Pancreas (tissue), 10 donors: ENCODE results near the gene SLCO3A1. TPM values are rescaled to one million over a fixed set of nuclear protein-coding genes. Genes with fewer than 3 reads are reported as not detected.

ENCODE experiments used
- ATAC-seq, 4 donors: fragments of 200-7000 bp; cut with Tn5 transposase; one replicate each; pipeline versions ENCODE4 v1.8.0 to v1.9.1; 2020; ENCODE audit warnings: mild to moderate bottlenecking in 4 of 4, moderate library complexity in 4 of 4
- DNase-seq, 6 donors: peaks; one replicate each; pipeline ENCODE4 v3.0.0-alpha.2; 2020
- FAIRE-seq: peaks from 2 replicates; lab custom pipeline; 2012; peaks lifted over from hg19 to GRCh38; lab: Jason Lieb, UNC
- H3K27ac ChIP-seq, 4 donors: fragments of 200-600 bp; sonication (generic); 1 replicate in 3 of 4; 2 replicates in 1 of 4; pipeline versions ENCODE4 v1.5.0 to v1.8.0; 2020
- H3K27me3 ChIP-seq, 4 donors: fragments of 200-600 bp; one replicate each; pipeline ENCODE4 v1.8.0; 2021
- H3K36me3 ChIP-seq, 3 donors: fragments of 200-600 bp; sonication (generic) in 1 of 3; one replicate each; pipeline versions ENCODE4 v1.5.0 to v1.8.0; 2020 to 2021
- H3K4me1 ChIP-seq, 3 donors: fragments of 200-600 bp; one replicate each; pipeline ENCODE4 v1.8.0; 2021
- H3K4me3 ChIP-seq, 4 donors: fragments of 200-600 bp; sonication (generic) in 2 of 4; one replicate each; pipeline versions ENCODE4 v1.5.0 to v1.8.0; 2020 to 2021
- H3K9me3 ChIP-seq, 4 donors: fragments of 200-600 bp; one replicate each; pipeline ENCODE4 v1.8.0; 2021
- WGBS, 2 donors: extraction: QIAGEN DNeasy Blood & Tissue Kit; methylation state at CpG; one replicate each; pipeline ENCODE4 v1.1.7; 2013; 5-methylcytosine and 5-hydroxymethylcytosine counted together
- intact Hi-C, 3 donors: fragments of 100-400 bp; cut with DNase I; formaldehyde crosslinking; loops; one replicate each; pipeline versions ENCODE4 v1.11.1 to v1.14.2; 2022
- polyA plus RNA-seq, 2 donors: library from polyadenylated mRNA; stranded (reverse); fragments of 200-250 nt; gene quantifications; one replicate each; pipeline ENCODE4 v1.2.3, GENCODE V29; 2013
- total RNA-seq, 6 donors: library from RNA; stranded (reverse); fragmentation: NEBNext Ultra II Directional in 4 of 6; extraction: Animal tissue kit (Norgen Biotek cat#: 25700) in 4 of 6; gene quantifications; one replicate each; pipeline versions ENCODE4 v1.2.1 to v1.2.4, GENCODE V29; 2021 to 2023
- TF ChIP-seq, protein P1 (sequence below), 4 donors: fragments of 200-600 bp; sonication (generic) in 3 of 4; IDR thresholded peaks; one replicate each; pipeline versions ENCODE4 v1.5.0 to v1.8.0; 2021; ENCODE audit warnings: antibody characterized with exemption in 4 of 4
- donor health status: healthy with polysubstance abuse.
- donor health status: DM: no; HTN: no; CAD: no; lungs with moderate emphysema.
- donor health status: DM: no; HTN: no; CAD: no.
- donor health status: control.
- donor health status: control.
- donor health status: Bipolar disorder and iron deficiency.
- donor health status: DM: yes; HTN: yes; CAD: no.
- donor health status: DM: no; HTN: no; CAD: no.
- donor health status: DM: no; HTN: no; CAD: no.
- donor health status: DM: yes; HTN: yes; CAD: no.

SLCO3A1 gene
- total and polyA plus RNA-seq, 8 donors: 3.4 to 15.5 (median 6.7) TPM

DNA sequence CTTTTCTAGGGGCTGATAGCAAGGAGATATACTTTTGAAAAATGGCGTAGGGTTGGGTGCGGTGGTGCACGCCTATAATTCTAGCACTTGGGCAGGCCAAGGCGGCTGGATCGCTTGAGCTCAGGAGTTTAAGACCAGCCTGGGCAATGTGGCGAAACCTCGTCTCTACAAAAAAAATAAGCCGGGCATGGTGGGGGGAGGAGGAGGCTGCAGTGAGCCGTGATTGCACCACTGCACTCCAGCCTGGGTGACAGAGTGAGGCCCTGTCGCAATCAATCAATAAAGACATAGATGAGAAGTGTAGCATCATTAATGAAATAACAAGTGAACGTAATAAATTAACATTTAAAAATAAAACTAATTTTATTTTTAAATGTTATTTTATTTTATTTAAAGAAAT, 134.6 kb downstream of the SLCO3A1 start:
- H3K4me3 ChIP-seq: no peak overlapping the region
- TF ChIP-seq, protein P1, sequence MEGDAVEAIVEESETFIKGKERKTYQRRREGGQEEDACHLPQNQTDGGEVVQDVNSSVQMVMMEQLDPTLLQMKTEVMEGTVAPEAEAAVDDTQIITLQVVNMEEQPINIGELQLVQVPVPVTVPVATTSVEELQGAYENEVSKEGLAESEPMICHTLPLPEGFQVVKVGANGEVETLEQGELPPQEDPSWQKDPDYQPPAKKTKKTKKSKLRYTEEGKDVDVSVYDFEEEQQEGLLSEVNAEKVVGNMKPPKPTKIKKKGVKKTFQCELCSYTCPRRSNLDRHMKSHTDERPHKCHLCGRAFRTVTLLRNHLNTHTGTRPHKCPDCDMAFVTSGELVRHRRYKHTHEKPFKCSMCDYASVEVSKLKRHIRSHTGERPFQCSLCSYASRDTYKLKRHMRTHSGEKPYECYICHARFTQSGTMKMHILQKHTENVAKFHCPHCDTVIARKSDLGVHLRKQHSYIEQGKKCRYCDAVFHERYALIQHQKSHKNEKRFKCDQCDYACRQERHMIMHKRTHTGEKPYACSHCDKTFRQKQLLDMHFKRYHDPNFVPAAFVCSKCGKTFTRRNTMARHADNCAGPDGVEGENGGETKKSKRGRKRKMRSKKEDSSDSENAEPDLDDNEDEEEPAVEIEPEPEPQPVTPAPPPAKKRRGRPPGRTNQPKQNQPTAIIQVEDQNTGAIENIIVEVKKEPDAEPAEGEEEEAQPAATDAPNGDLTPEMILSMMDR (IDR thresholded peaks at IDR 0.05): no peak
- intact Hi-C loops: no loop called here
- no peaks in the 10 kb centered on the region for H3K27me3 ChIP-seq
- H3K36me3 ChIP-seq: no peaks in the 10 kb centered on the region
- no peaks in the 10 kb centered on the region for H3K4me1 ChIP-seq
- WGBS, 2 donors: 76 to 82% methylated on average over 11 of the region's 11 CpGs
- FAIRE-seq: no peak
- DNase-seq: no peak
- ATAC-seq: no peak
- no peaks in the 10 kb centered on the region for H3K9me3 ChIP-seq
- no peak overlapping the region for H3K27ac ChIP-seq

DNA sequence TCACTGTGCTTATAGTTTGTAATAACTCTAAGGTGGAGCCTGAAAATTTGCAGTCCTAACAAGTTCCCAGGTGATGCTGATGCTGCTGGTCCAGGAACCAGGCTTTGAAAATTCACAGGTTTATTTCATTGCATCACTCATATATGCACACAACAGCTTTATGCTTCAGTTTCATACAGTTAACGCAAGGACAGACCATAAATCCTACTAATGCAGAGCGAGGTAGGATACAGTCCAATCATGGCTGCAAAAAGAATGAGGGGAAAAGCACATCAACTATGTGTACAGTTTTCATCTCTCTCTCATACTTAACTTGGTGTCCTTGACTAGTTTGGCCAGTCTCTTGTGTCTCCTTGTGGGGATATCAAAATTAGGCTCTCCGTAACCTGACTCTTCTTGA, 135.1 kb downstream of the SLCO3A1 start:
- Histone ChIP-seq H3K27me3 (no peaks in the 10 kb centered on the region), H3K27ac (no peak overlapping the region), H3K4me3 (no peak overlapping the region), H3K4me1 (no peaks in the 10 kb centered on the region), H3K9me3 (no peaks in the 10 kb centered on the region), H3K36me3 (no peaks in the 10 kb centered on the region)
- DNase-seq: no peak
- intact Hi-C loops: no loop called here
- no peak for FAIRE-seq
- WGBS, 2 donors: 82 to 86% methylated on average over 3 of the region's 3 CpGs
- no peak for ATAC-seq
- TF ChIP-seq, protein P1 (IDR thresholded peaks at IDR 0.05): no peak

DNA sequence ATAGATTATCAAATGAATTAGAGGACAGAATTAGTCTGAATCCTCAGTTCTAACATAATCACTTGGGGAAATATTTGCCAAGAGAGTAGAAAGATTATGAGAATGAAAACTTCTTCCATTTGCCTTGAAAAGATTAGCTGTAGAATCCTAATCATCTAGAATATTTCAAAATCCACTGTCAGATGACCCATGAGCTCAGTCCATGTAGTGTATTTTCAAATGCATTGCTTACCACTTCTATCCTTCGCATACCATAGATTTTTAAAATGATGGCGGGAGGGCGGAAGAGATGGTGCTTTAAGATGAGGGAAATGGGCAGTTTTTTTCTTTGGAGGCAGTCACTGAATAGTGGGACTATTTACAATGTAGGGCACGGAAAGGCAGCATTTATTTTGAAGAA, 136.3 kb downstream of the SLCO3A1 start:
- TF ChIP-seq, protein P1 (IDR thresholded peaks at IDR 0.05): no peak
- FAIRE-seq: no peak
- H3K4me1 ChIP-seq: no peaks in the 10 kb centered on the region

DNA sequence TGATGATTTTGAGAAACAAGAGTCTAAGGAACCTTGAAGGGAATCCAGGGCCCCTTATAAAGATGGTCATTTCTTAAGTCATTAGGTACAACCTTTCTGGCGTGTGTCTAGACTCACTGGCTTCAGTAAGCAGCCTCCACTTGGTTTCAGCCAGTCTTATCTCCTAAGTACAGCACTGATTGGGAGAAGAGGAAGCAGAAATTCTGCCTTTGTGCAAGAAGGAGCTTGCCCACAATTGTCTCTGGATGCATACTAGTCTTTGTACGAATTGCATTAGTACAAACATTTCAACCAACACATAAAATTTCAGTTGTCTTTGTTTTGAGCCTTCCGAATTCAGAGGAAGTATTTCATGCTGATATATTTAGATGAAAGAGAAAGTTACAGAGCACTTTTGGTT, 139.4 kb downstream of the SLCO3A1 start:
- no peak overlapping the region for H3K27ac ChIP-seq
- H3K9me3 ChIP-seq: no peaks in the 10 kb centered on the region
- FAIRE-seq (no peak), ATAC-seq (no peak), DNase-seq (no peak)
- no peaks in the 10 kb centered on the region for H3K27me3 ChIP-seq
- intact Hi-C loops: no loop called here
- no peak overlapping the region for H3K4me3 ChIP-seq
- no peaks in the 10 kb centered on the region for H3K36me3 ChIP-seq
- WGBS, 2 donors: 77 to 78% methylated on average over 3 of the region's 3 CpGs
- H3K4me1 ChIP-seq: no peaks in the 10 kb centered on the region
- TF ChIP-seq, protein P1 (IDR thresholded peaks at IDR 0.05): no peak

More for the DNA sequence above, 136.3 kb downstream of the SLCO3A1 start:
- intact Hi-C loops: no loop called here
- Histone ChIP-seq H3K9me3 (no peaks in the 10 kb centered on the region), H3K4me3 (no peak overlapping the region), H3K27ac (no peak overlapping the region), H3K36me3 (no peaks in the 10 kb centered on the region), H3K27me3 (no peaks in the 10 kb centered on the region)
- DNase-seq: no peak
- WGBS, 2 donors: 74 to 83% methylated on average over 4 of the region's 4 CpGs
- ATAC-seq: no peak

DNA sequence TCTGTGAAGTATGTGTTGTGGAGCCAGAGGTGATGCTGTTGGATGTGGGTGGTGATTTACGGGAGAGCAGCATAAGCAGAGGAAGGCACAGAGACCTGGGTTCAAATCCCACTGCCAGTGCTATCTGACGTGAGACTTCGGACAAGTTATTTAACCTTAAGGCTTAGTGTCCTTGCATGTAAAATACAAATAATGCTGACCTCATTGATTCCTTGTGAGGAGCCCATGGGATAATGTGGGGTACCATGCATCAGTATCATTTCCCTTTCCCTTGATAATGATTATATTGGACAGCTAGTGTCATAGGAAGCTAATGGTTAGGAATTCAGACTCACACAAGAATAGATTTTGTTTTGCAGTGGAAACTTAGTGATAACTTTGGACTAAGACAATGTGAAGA, 141.6 kb downstream of the SLCO3A1 start:
- intact Hi-C loops: no loop called here
- DNase-seq (no peak), FAIRE-seq (no peak), ATAC-seq (no peak)
- 76 to 91% methylated on average over 3 of the region's 3 CpGs for WGBS, 2 donors
- no peak overlapping the region for H3K4me3 ChIP-seq
- H3K9me3 ChIP-seq: no peaks in the 10 kb centered on the region
- no peaks in the 10 kb centered on the region for H3K27me3 ChIP-seq
- no peaks in the 10 kb centered on the region for H3K4me1 ChIP-seq
- no peaks in the 10 kb centered on the region for H3K36me3 ChIP-seq
- TF ChIP-seq, protein P1 (IDR thresholded peaks at IDR 0.05): no peak
- no peak overlapping the region for H3K27ac ChIP-seq
